Activated gamma-delta T cell treated with anti-CD3 and anti-CD28 coated beads, Interleukin-2, amount 50 U/mL, for 16 hours (primary cell): ENCODE measurements around the gene IL22.
"Not testable (repeated sequence)": the region's sequence is repeated elsewhere in the genome, so short reads cannot be mapped to it uniquely, and the experiment has no call there.

ENCODE experiments used
- DNase-seq: peaks from one replicate; pipeline ENCODE4 v3.0.0-alpha.2; 2020; ENCODE audit warnings: low read depth

Gene IL22

DNA sequence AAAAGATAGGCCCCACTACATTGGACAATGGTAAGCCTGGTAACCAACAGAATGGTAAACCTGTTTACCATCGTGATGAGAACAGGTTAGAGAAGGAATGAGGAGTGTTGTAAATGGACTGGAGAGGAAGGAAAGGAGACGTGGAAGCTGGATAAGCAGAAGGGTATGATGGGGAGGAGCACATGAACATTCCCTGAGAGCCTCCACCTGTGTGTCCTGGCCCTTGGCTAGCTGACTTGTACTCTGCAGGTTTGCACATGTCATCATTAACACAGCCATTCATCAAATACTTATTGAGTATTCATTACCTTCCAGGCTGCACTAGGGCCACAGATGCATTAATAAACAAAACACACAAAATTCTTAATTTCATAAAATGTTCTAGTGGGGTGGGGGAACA, 23.4 kb downstream of the IL22 start:
- DNase-seq, result no peak

- DNase-seq, result no peak
These were observed 26.0 kb downstream of the IL22 start for GRCh38 chr12:68227356-68227755.

- no peak for DNase-seq
These were observed 27.6 kb downstream of the IL22 start, which contains the start of gene IL26 for GRCh38 chr12:68225576-68226476. IL26 (minus strand) TSS chr12:68225810; CDS start chr12:68225756, 54 bp downstream.

GRCh38 chr12:68224613-68225285, 28.7 kb downstream of the IL22 start:
- no peak for DNase-seq

GRCh38 chr12:68223067-68223747, 30.2 kb downstream of the IL22 start:
- DNase-seq, result peak; percentile 52

DNA sequence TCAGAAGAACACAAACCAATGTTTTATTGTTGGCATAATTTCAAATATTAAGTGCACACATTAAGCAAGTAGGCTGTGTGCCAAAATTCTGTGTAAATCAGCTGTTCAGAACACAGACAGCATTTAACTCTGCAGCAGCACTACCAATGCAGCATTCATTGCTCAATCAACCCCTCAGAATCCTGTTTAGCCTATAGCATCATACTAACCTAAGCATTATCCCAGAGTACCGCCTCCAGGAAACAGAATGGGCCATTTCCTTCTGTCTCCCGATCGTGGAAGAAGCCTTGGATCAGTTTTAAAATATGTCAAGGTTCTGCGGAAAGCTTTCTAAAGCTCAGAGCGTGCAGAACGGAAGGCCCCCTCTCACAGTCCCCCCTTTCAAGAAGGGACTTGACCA, 31.1 kb downstream of the IL22 start:
- DNase-seq, result no peak

- no peak for DNase-seq
These were observed 31.9 kb downstream of the IL22 start for GRCh38 chr12:68221497-68221896.

- no peak for DNase-seq
These were observed 42.5 kb downstream of the IL22 start for GRCh38 chr12:68210875-68211274.

DNA sequence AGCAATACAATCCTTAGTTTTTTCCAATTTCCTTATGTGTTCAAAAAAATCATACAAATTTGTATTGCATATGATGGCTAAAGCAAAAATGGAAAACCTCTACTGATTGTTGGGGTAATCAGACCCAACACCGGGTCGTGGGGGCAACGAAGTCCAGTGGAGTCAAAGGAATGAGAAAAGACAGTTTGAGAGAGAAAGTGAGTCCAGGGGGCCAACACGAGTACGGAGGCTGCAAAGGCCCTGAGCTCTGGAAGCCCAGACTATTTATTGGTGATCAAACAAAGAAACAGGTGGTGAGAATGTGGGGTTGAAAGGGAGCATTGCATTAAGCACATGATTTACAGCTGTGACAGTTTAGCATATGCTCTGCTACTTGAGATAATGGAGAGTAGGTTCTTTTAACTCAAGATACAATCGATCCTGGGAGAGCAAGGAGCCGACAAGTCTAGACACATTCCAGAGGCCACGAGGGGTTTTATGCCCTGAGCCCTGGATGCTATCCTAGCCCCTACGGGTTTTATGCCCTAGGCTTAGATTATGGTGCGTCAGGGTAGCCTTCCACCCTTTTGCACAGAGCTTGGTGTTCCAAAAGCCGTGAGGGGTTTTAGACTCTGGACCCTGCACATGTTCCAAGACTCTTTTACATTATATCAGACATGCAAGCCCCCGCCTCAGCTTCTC, 44.2 kb downstream of the IL22 start:
- not testable (repeated sequence) for DNase-seq

GRCh38 chr12:68207276-68207675, 46.1 kb downstream of the IL22 start:
- no peak for DNase-seq

DNA sequence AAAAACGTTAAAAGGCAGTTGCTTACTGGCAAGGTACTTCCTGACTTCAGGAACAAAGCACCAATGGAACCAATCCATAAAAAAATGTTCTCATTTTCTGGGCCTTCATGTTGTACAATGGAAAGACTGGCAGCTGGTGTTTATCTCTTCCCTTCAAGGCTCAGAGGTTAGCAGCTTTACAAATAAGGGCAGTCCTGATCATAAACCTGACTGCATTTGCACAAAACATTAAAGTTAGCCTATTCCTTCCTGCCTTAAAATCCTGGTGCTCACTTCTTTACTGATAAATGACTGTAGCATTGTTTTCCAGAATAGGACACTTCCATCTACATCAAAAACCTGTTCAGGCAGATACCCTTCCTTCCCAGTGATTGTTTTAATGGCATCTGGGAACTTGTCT, 47.0 kb downstream of the IL22 start:
- DNase-seq, result no peak

DNA sequence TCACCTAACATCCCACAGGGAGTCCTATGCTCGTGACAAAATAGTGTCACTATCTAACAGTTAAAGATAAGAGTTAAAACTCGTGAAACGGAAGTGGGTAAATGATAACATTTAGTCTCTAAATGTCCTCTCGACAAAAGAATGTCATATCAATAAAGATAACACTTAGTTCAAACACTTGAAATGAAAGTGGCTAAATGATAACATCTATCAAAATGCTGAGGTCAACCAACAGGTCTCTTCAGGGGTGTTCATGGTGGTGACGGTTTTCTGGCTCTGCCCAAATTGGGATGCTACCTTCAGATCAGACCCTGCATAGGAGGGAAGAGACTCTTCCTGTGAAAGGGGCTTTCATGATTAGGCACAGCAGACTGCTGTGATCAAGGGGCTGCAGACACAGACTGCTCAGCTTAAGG, 49.9 kb downstream of the IL22 start:
- DNase-seq, result no peak

DNA sequence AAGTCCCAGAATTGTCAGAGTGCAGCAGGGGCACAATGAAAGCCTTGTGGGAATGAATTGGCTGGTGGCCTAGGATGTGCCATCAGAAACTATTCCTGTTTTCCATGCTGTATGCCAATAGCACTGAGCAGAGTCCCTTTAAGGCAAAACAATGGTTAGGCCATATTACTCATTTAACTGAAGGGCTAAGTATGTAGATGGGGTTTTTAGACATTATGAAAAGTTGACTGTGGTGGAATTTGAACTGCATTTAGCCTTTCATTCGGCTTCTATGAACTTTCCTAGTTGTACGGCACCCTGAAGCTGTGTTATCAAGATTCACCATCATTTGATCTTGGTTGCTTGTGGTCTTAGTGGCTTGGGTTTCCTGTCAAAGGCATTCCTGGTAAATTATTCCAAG, 52.5 kb downstream of the IL22 start:
- DNase-seq, result no peak

- DNase-seq, result no peak
These were observed 54.3 kb downstream of the IL22 start for GRCh38 chr12:68199127-68199526.

- DNase-seq, result no peak
These were observed 54.8 kb downstream of the IL22 start for GRCh38 chr12:68198507-68199086.
